Glomerular visceral epithelial cell (primary cell): ENCODE measurements around the gene GRIFIN.

Source experiments
- DNase-seq: peaks from one replicate; pipeline ENCODE4 v3.0.0-alpha.2; 2016; ENCODE audit errors: extremely low spot score

The GRIFIN gene

DNA sequence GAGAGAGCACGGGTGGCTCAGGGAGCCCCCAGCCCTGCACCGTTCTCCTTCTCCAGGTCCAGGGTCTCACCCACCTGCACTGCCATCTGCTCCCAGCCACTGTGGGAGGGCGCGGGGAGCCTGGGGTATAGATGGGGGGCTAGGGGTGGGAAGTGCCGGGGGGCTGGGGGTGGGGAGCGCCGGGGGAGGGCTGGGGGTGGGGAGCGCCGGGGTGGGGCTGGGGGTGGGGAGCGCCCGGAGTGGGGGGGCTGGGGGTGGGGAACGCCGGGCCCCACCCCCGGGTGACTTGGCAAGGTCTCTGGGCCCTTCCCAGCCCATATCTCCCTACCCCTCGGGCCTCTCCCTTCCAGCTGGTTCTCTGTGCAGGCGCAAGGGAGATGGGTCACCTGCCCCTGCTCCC lies at the start of gene GRIFIN:
GRIFIN (minus strand) TSS at position 101 of the 400 bp plus-strand sequence; CDS start at position 86, 15 bp downstream.
- DNase-seq, result no peak

GRCh38 chr7:2524808-2525657 lies 48.8 kb upstream of the GRIFIN start:
- no peak for DNase-seq

DNA sequence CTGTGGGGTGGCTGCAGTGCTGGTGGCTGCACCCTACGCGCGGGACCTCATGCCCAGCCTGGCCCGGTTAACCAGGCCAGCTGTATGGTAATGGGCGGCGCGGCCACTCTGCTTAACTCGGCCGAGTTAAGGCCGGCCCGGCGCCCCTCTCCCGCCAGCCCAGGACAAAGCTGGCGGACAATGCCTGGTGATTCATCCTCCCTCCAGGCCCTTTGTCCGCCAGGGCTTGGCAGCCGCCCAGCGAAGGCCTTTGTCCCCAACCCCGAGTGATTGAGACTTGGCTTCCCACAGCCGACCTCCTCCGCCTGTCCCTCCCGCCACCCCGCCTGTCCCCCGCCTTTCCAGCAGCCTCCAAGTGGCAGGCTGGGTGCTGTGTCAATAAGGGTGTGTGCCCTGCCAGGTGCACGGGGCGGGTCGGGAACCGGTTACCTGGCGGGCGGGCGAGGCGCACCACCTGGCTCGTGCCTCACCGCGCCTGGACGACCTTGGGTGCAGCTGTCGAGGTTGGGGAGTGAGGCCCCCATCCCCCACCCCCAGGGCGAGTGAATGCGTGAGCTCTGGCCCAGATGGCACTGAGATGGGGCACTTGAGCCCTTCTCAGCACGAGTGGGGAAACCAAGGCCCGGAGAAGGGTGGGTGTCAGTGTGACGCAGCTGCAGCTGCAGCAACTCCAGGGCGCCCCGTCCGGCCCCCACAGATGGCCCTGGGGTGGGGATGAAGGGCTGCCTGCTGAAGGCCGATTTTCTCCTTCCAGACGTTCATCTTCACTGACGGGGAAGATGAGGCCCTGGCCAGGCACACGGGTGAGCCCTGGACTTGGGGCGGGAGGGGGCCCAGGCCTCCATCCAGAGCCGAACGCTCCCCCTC lies 48.0 kb upstream of the GRIFIN start:
- DNase-seq, result peak; percentile 79

DNA sequence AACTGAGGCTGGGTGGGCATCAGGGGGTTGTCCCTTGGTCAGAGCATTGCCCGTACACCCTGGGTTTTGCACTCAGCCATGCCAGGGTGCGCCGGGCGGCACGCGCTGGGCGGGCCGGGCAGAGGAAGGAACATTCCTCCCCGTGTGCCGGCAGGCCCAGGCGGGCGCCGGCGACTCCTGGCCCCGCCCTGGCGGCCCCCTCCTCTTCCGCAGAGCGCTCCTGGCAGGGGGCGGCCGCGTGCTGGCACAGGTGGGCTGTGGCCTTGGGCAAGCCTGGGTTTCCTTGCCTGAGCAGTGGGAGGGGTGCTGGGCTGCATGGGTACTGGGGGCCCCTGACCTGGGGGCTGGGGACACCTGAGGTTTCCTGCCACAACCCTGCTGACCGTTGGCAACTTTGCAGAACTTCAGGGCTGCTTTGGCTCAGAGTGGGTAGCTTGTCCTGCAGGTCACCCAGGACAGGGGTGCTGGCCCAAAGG lies 47.3 kb upstream of the GRIFIN start:
- peak; percentile 36 for DNase-seq

DNA sequence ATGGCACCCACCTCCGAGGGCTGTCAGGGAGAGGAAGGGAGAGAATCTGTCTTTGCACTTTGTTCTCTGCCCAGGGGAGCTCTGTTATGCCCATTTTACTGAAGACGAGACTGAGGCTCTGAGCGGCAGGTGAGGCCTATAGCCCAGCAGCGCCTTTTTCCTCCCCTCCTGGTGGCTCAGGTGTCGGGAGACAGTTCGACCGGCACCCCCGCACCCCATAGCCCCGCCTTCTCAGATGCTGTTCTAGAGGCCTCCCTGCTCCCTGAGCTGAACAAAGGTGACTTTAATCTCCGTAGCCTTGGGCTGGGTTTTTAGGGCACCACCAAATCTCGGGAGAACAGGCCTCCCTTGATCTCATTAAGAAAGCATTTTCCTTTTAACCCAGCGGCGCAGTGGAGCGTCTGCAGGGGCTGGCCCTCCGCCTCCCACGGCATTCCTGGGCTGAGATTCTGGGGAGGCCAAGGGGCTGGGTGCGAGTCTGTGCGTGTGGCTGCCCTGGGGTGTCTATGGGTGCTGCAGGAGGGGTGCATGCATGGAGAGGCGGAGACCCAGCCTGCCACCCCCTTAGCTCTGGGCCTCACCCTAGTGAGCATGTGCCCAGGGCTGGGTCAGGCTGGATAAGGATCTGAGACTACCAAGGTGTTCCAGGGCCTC lies 46.7 kb upstream of the GRIFIN start:
- peak; percentile 71 for DNase-seq

DNA sequence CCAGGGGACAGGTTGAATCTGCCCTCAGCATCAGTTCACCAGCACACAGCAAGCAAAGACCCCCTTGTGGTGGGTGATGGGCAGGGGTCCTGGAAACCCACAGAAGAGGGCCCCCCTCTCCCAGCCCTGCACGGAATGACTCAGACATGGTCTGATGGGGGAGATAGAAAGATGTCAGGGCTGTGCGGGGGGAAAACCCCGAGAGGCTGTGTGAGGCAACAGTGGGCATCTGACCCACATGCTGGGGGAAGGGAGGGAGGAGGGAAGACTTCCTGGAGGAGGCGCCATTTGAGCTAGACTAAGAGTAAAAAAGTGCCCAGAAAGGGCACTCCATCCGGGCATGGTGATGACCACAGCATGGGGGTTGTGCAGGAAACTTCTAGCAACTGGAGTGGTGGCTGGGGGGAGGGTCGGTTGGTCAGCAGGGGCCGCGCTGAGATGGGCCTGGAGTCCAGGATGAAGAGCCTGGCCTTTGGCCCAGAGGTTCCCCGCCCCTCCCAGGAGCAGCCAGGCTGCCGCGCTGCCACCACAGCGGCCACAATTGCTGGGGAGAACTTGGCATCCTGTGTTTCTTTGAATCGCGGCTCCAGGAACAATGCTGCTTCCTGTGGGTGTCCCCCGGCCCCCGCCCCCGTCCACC lies 45.9 kb upstream of the GRIFIN start:
- peak; percentile 86 for DNase-seq

- peak; percentile 36 for DNase-seq
Measured at GRCh38 chr7:2521341-2521745, 45.1 kb upstream of the GRIFIN start.

GRCh38 chr7:2520761-2521290 lies 44.6 kb upstream of the GRIFIN start:
- DNase-seq, result peak; percentile 36

DNA sequence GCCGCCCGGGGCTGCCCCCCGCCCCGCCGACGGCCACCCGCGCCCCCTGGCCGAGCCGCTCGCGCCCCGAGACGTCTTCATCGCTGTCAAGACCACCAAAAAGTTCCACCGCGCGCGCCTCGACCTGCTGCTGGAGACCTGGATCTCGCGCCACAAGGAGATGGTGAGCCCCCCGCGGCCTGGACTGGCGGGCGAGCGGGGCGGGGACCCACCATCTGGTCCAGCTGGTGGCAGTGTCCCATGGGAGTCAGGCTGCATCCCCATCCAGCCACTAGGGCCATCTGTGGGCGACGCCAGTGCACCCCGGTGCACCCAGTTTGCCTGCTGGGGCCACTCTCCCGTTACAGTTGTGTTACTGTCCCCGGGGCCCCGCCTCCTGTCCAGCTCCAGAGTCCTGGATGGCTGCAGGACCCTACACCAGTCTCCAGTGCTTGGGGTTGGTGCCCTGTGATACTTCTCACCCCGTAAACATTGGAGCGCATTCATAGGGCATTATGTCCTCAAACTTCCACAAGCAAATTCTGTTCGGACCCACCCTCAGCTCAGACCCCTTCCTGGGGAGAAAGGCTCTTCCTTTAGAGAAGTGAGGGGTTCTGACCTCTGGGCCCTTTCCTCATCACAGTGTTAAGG lies 44.0 kb upstream of the GRIFIN start:
- DNase-seq, result peak; percentile 43

DNA sequence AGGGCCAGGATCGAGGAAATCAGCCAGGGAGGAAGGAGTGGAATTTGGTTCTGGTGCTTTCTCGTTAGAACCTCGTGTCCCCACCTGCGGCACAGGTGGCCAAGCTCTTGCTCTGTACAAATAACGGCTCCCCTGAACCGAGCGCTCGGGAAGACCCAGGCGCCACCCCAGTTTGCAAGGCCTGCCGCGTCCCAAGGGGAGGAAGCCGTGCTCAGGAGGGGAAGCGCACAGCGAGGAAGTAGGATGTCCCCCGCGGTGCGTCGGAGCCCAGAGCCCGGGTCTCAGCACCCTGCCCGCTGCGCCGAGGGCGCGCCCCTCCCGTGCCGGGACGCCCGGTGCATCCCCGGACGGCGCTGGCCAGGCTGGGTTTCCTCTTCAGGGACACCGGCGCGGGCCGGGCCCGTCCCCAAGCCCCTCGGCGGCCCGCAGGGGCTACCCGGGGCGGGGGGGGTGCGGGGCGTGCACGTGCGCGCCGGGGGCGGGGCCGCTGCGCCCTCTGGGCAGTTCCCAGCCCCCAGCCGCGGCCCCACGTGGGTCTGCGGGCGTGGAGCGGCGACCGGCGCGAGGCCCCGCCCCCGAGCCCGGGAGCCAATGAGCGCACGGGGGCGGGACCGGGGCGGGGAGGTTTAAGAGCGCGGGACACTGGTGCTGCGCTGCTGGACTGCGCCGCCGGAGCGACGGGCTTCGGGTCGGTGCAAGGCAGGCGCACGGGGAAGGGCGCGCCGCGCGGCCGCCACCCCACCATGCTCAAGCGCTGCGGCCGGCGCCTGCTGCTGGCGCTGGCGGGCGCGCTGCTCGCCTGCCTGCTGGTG lies 43.1 kb upstream of the GRIFIN start, which contains the start of gene LFNG:
LFNG (plus strand) TSS at position 656 of the 812 bp plus-strand sequence; CDS start at position 744, 88 bp downstream.
- DNase-seq, result peak; percentile 95

GRCh38 chr7:2518737-2519118 lies 42.5 kb upstream of the GRIFIN start:
- DNase-seq, result no peak

DNA sequence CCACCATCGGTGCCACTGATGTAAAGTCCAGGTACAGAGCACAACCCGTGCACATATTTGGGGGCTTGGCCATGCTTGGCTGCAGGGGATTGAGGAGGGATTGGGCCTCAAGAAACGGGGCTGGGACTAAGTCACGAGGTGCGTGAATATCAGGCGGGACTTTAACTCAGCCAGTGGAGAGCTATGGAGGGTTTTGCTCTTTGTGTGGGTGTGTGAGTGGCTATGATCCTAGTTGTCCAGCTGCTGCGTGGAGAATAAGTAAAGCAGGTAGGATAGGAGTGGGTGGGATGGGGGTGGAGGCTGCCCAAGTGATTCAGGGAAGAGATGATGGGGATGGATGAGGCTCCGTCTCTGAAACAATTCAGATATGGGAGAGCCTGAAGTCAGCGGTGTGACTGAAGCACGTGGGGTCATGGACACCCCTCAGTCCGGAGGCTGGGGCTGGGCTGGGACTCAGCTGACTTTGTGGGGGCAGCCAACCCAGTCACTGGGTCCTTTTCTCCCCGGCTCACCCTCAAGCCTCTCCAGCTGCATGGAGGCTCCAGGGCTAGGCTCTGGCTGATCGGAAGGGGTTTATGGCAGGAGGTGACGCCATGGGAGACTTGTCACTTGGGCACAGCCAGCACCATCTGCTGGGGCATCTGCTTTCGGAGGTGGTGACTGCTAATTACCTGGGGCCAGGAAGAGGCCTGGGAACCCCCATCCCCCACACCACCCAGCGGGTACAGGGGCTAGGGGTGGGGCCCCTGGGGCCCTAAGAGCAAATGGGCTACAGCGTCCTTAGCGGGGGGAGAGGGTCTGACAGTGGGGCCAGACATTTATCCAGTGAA lies 41.7 kb upstream of the GRIFIN start:
- DNase-seq, result peak; percentile 56

- DNase-seq, result peak; percentile 97
Measured at GRCh38 chr7:2517026-2517425, 40.8 kb upstream of the GRIFIN start.

- peak; percentile 97 for DNase-seq
Measured at GRCh38 chr7:2516194-2516555, 40.0 kb upstream of the GRIFIN start.

- DNase-seq, result peak; percentile 94
Measured at GRCh38 chr7:2515424-2516193, 39.4 kb upstream of the GRIFIN start.

DNA sequence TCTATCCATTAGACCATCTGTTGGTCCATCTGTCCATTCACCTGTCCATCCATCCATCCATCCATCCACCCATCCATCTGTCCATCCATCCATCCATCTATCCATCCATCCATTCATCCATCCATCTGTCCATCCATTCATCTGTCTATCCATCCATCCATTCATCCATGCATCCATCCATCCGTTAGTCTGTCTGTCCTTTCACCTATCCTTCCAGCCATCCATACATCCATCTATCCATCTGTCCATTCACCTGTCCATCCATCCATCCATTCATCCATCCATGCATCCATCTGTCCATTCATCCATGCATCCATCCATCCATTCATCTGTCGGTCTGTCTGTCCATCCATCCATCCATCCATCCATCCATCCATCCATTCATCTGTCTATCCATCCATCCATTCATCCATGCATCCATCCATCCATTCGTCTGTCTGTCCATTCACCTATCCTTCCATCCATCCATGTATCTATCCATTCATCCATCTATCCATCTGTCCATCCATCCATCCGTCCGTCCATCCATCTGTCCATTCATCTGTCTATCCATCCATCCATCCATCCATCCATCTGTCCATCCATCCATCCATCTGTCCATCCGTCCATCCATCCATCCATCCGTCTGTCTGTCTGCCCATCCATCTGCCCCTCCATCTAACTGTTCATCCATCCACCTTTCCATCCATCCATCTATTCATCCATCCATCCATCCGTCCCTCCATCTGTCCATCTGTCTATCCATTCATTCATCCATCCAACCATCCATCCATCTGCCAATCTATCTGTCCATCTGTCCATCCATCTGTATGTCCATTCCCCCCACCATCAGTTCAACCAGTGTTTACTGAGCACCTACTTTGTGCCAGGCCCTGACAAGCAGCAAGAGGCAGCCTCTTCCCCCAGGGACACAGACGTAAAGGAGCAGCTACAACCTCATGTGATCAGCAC lies 38.5 kb upstream of the GRIFIN start:
- DNase-seq, result no peak

DNA sequence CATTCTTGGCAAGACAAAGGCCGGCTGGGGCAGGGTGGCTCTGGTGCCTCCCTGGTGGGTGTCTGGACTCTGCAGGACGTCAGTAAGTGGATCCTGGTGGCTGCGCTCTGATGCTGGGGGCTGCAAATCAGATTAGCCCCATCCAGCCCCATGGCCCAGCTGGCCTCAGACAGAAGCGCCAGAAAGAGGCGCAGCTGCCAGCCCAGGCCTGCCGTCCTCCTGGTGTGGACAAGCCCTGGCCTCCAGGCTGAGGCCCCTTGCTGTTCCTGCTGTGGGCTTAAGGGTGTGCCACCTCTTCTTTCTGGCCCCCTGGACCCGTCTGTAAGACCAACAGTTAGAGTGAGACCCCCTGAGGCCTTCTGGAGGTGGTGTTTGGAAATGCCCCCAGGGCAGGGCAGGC lies 37.5 kb upstream of the GRIFIN start:
- no peak for DNase-seq
